HG02885 (cell line): ENCODE data around the gene TEX29.

ENCODE experiments used
- ATAC-seq: cut with Tn5 transposase; IDR thresholded peaks from one replicate; pipeline ENCODE4 v1.9.1; 2021; ENCODE audit warnings: mild to moderate bottlenecking; ENCODE audit not compliant: unreplicated experiment, poor library complexity

The TEX29 gene

GRCh38 chr13:111365149-111366005 lies 44.9 kb downstream of the TEX29 start:
- ATAC-seq = no peak

GRCh38 chr13:111367340-111367739 lies 46.9 kb downstream of the TEX29 start:
- ATAC-seq = no peak

GRCh38 chr13:111368091-111368490 lies 47.6 kb downstream of the TEX29 start:
- ATAC-seq = no peak

- no peak for ATAC-seq
Measured at GRCh38 chr13:111370147-111370546, 49.7 kb downstream of the TEX29 start.

- ATAC-seq = no peak
Measured at GRCh38 chr13:111370570-111371535, 50.4 kb downstream of the TEX29 start.

GRCh38 chr13:111371720-111372119 lies 51.3 kb downstream of the TEX29 start:
- ATAC-seq = no peak

- no peak for ATAC-seq
Measured at GRCh38 chr13:111372651-111373425, 52.4 kb downstream of the TEX29 start.

GRCh38 chr13:111373486-111373885 lies 53.0 kb downstream of the TEX29 start:
- no peak for ATAC-seq

GRCh38 chr13:111380431-111380830 lies 60.0 kb downstream of the TEX29 start:
- ATAC-seq = no peak

- no peak for ATAC-seq
Measured at GRCh38 chr13:111382411-111382810, 62.0 kb downstream of the TEX29 start.

GRCh38 chr13:111382877-111383276 lies 62.4 kb downstream of the TEX29 start:
- no peak for ATAC-seq

GRCh38 chr13:111383591-111384440 lies 63.4 kb downstream of the TEX29 start:
- ATAC-seq = no peak

- no peak for ATAC-seq
Measured at GRCh38 chr13:111384441-111385182, 64.2 kb downstream of the TEX29 start.

- no peak for ATAC-seq
Measured at GRCh38 chr13:111385183-111385857, 64.9 kb downstream of the TEX29 start.

- ATAC-seq = no peak
Measured at GRCh38 chr13:111387026-111387871, 66.8 kb downstream of the TEX29 start.

GRCh38 chr13:111387945-111388600 lies 67.6 kb downstream of the TEX29 start:
- ATAC-seq = no peak
